OCI-LY3 (cell line): Measurements from ENCODE around the gene MSRB2.

Source experiments
- CTCF ChIP-seq: fragments of 200-600, 300-600 bp; sonication (generic); IDR thresholded peaks from 2 replicates; pipeline ENCODE4 v1.5.1; 2014; ENCODE audit warnings: antibody characterized with exemption, low read length, low read depth
- EZH2phosphoT487 ChIP-seq: fragments of 200-600 bp; shearing (Covaris generic); IDR thresholded peaks from 2 replicates; pipeline ENCODE4 v1.6.1; 2018; ENCODE audit warnings: antibody characterized with exemption, mixed run types, low read depth

GRCh38 chr10:23046027-23046426 lies 49.4 kb upstream of the MSRB2 start:
- TF ChIP-seq CTCF (no peak), EZH2phosphoT487 (no peak)
